Kidney (tissue), 14 donors: ENCODE results near the gene UCP3. TPM values are rescaled to one million over a fixed set of nuclear protein-coding genes. Genes with fewer than 3 reads are reported as not detected.

Source experiments
- DNase-seq, 5 donors: peaks; one replicate each; pipeline ENCODE4 v3.0.0-alpha.2; 2013 to 2020
- FAIRE-seq: peaks from 2 replicates; lab custom pipeline; 2012; peaks lifted over from hg19 to GRCh38; lab: Jason Lieb, UNC
- H3K27ac ChIP-seq, 2 donors: one replicate each; pipeline ENCODE4 v1.7.0; 2013; ENCODE audit warnings: low read depth in 2 of 2, low read length in 2 of 2, inconsistent platforms in 1 of 2
- H3K27me3 ChIP-seq: one replicate; pipeline ENCODE4 v1.7.1; 2013; ENCODE audit warnings: low read length, inconsistent platforms; ENCODE audit not compliant: control insufficient read depth, insufficient read depth
- H3K36me3 ChIP-seq, 3 donors: one replicate each; pipeline versions ENCODE4 v1.7.0 to v1.7.1; 2013; ENCODE audit warnings: low read length in 3 of 3, control low read depth in 1 of 3, inconsistent platforms in 1 of 3; ENCODE audit not compliant: insufficient read depth in 3 of 3, control insufficient read depth in 2 of 3
- H3K4me1 ChIP-seq, 3 donors: one replicate each; pipeline versions ENCODE4 v1.7.0 to v1.7.1; 2013; ENCODE audit warnings: low read length in 3 of 3, inconsistent platforms in 1 of 3, low read depth in 1 of 3; ENCODE audit not compliant: control insufficient read depth in 2 of 3, insufficient read depth in 2 of 3
- H3K4me3 ChIP-seq, 3 donors: one replicate each; pipeline versions ENCODE4 v1.7.0 to v1.8.1; 2013; ENCODE audit warnings: low read length in 3 of 3, control low read depth in 1 of 3, inconsistent platforms in 1 of 3
- H3K9ac ChIP-seq, 3 donors: one replicate each; pipeline versions ENCODE4 v1.7.0 to v1.7.1; 2013; ENCODE audit warnings: low read length in 3 of 3, control low read depth in 1 of 3, inconsistent platforms in 1 of 3
- H3K9me3 ChIP-seq, 3 donors: one replicate each; pipeline versions ENCODE4 v1.7.0 to v1.7.1; 2013; ENCODE audit warnings: low read length in 3 of 3, control low read depth in 1 of 3, inconsistent platforms in 1 of 3; ENCODE audit not compliant: control insufficient read depth in 2 of 3, insufficient read depth in 1 of 3
- CTCF ChIP-seq: IDR thresholded peaks from 3 replicates; pipeline ENCODE4 v1.5.1; 2012; ENCODE audit warnings: mild to moderate bottlenecking, moderate library complexity, borderline replicate concordance; ENCODE audit not compliant: insufficient read depth; ENCODE audit errors: extremely low read depth
- intact Hi-C: fragments of 100-400 bp; cut with DNase I; formaldehyde crosslinking; loops from one replicate; pipeline ENCODE4 v1.11.1; 2022
- polyA plus RNA-seq: library from polyadenylated mRNA; stranded (reverse); fragments of 350-450 nt; fragmentation: Illumina TruSeq; extraction: RNeasy Lipid Tissue Mini Kit (QIAGEN cat#74804); gene quantifications from one replicate; pipeline ENCODE4 v1.2.3, GENCODE V29; 2014; ENCODE audit warnings: low read depth, low replicate concordance; ENCODE audit not compliant: insufficient read depth
- total RNA-seq: library from RNA; stranded (reverse); fragmentation: NEBNext Ultra II Directional; extraction: Animal tissue kit (Norgen Biotek cat#: 25700); gene quantifications from one replicate; pipeline ENCODE4 v1.2.1, GENCODE V29; 2021
- donor health status: control.
- donor health status: control.
- donor health status: control.
- donor health status: control.
- donor health status: control.
- donor health status: DM: yes; HTN: yes; CAD: no.
- donor health status: Normal renal cell carcinoma (clear cell type).

The UCP3 gene
- total and polyA plus RNA-seq, 2 donors from 2014 or later, result 0.28 to 4.0 TPM

DNA sequence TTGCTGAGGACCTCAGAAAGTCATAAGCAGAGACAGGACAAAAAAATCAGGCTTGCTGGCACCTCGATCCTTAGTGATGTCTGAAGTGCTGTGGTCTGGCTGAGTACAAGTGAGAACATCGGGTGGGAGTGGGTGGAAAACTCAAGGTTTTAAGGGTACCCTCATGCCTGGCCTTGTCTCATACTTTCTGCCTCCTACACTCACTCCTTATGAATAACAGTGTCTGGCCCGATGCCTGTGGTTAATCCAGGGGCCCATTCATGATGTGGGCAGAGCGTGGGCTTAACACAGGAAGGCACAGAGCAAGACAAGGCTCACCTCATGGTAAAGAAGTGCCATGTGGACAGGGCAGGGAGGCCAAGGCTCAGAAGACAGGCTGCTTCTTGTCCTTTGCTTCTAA is 11.0 kb upstream of the UCP3 start:
- TF ChIP-seq CTCF, result no peak
- H3K4me1 ChIP-seq, result peaks cover 0 to 22% (median 22%) of the 10 kb centered on the region in 3 donors
- H3K9me3 ChIP-seq, result no peaks in the 10 kb centered on the region
- no peak overlapping the region for H3K4me3 ChIP-seq
- H3K27ac ChIP-seq, result peak overlapping the region; percentile 86 to 94
- H3K36me3 ChIP-seq, result peaks cover 0 to 3% (median 0%) of the 10 kb centered on the region in 3 donors
- intact Hi-C loops, result no loop called here
- no peak for FAIRE-seq
- H3K27me3 ChIP-seq, result no peaks in the 10 kb centered on the region
- DNase-seq, result no peak
- peak overlapping the region in 1 of 3 donors; percentile 53 for H3K9ac ChIP-seq

DNA sequence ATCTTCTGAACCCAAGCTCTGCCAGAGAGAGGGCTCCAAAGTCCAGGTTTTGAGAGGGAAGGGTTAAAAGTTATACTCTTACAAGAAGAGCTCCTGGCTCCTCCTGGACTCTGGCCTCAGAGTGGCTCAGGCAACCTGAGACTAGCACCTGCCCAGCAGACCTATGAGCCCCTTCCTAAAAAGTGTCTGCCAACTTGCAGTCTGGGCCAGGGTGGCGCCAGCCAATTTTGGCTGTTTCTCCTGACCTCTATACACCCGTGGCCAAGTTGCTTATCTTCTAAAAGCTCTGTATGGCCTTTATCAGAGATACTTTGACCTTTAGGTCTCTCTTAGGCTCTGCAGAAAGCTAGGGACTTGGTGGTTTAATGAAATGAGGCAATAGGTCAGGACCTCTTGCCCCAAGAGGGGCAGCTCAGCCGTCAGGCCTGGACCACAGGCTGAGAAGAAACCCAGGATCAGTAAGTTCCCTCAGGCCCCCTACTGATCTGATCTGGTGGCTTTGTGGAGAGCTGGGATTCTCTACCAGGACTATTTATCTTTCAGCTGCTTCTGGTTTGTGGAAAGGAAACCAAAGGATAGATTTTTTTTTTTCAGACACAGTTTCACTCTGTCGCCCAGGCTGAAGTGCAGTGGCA is 10.3 kb upstream of the UCP3 start:
- FAIRE-seq (no peak), DNase-seq (no peak)
- Histone ChIP-seq H3K4me3 (no peak overlapping the region), H3K36me3 (peaks cover 0 to 3% (median 0%) of the 10 kb centered on the region in 3 donors), H3K9me3 (no peaks in the 10 kb centered on the region), H3K9ac (peak overlapping the region in 2 of 3 donors; percentile 53 to 65), H3K27me3 (no peaks in the 10 kb centered on the region), H3K27ac (peak overlapping the region; percentile 86 to 94), H3K4me1 (peaks cover 0 to 22% (median 22%) of the 10 kb centered on the region in 3 donors)
- intact Hi-C loops, result no loop called here
- no peak for TF ChIP-seq CTCF

GRCh38 chr11:74018331-74019005 is 9.6 kb upstream of the UCP3 start:
- DNase-seq (peak in 3 of 5 donors; percentile 11 to 94 (median 31)), FAIRE-seq (peak; percentile 8)
- Histone ChIP-seq H3K9me3 (no peaks in the 10 kb centered on the region), H3K4me3 (no peak overlapping the region), H3K27ac (peak overlapping the region; percentile 86 to 94), H3K27me3 (no peaks in the 10 kb centered on the region), H3K36me3 (peaks cover 0 to 6% (median under 1%) of the 10 kb centered on the region in 3 donors), H3K4me1 (peaks cover 0 to 22% (median 22%) of the 10 kb centered on the region in 3 donors), H3K9ac (peak overlapping the region in 2 of 3 donors; percentile 60 to 65)
- TF ChIP-seq CTCF, result no peak
- intact Hi-C loops, result no loop called here
